ENCODE data around the gene LRP8. TPM values are rescaled to one million over a fixed set of nuclear protein-coding genes. Genes with fewer than 3 reads are reported as not detected.

The LRP8 gene
- total and polyA plus RNA-seq, 2 donors (not counting 3 experiments of a cell fraction or from before 2014, with no cell fraction given), result 40.9 to 62.2 TPM

- ChIA-PET CTCF (no interaction called here), POLR2A (no interaction called here)
- no peak overlapping the region for H2AFZ ChIP-seq (ENCODE audit: low read depth, low read length)
- H3K27ac ChIP-seq (ENCODE audit: insufficient read depth, low read depth, low read length), result no peak overlapping the region
- H3K4me2 ChIP-seq (ENCODE audit: insufficient read depth, low read length), result no peak overlapping the region
- H3K27me3 ChIP-seq (ENCODE audit: control insufficient read depth in 2 of 2, insufficient read depth in 2 of 2, low read length in 2 of 2), result peaks cover 0 to 4% of the 10 kb centered on the region in 2 experiments
- H3K9ac ChIP-seq (replicated peaks; ENCODE audit: extremely low read depth, insufficient read depth, low read length), result no peak overlapping the region
- BruUV-seq (replicated peaks), result no TSS peak
- H3K36me3 ChIP-seq (ENCODE audit: control insufficient read depth in 2 of 2, extremely low read depth in 1 of 2, insufficient read depth in 2 of 2, low read length in 2 of 2), result no peaks in the 10 kb centered on the region
- no peaks in the 10 kb centered on the region for H3K4me1 ChIP-seq (ENCODE audit: control insufficient read depth, extremely low read depth, insufficient read depth, low read length)
- dilution Hi-C loops (cut with MboI; ENCODE audit: extremely low pct_ligation_motif_present, low sequenced_read_pairs) (no loop called here), intact Hi-C loops (cut with micrococcal nuclease) (no loop called here)
- no peaks in the 10 kb centered on the region for H4K20me1 ChIP-seq (replicated peaks; ENCODE audit: control insufficient read depth, extremely low read depth, insufficient read depth, low read length)
- no peaks in the 10 kb centered on the region for H3K9me3 ChIP-seq (replicated peaks; ENCODE audit: control insufficient read depth, insufficient read depth, low read length)
- FAIRE-seq (no peak), DNase-seq (ENCODE audit: low read depth, low spot score) (no peak)
- no peaks in the 10 kb centered on the region for H3K79me2 ChIP-seq (ENCODE audit: control insufficient read depth, insufficient read depth, low read length)
- TF ChIP-seq POLR2AphosphoS5 (IDR thresholded peaks at IDR 0.05; ENCODE audit: insufficient read depth, low read depth, low read length), result no peak
- no peak for TF ChIP-seq CTCF (IDR thresholded peaks at IDR 0.05; ENCODE audit: extremely low read depth in 1 of 2, insufficient read depth in 1 of 2, low read depth in 1 of 2, low read length in 2 of 2)
- TF ChIP-seq MYC (IDR thresholded peaks at IDR 0.05; ENCODE audit: low read depth, low read length), result no peak
- no peak for TF ChIP-seq JUN (IDR thresholded peaks at IDR 0.05; ENCODE audit: borderline replicate concordance, insufficient read depth, insufficient read length, low read depth)
- no peak for TF ChIP-seq POLR2A (IDR thresholded peaks at IDR 0.05; ENCODE audit: low read depth, low read length)
- no peak for TF ChIP-seq FOS (IDR thresholded peaks at IDR 0.05; ENCODE audit: borderline replicate concordance, insufficient read depth, low read length)
- TF ChIP-seq EZH2 (IDR thresholded peaks at IDR 0.05; ENCODE audit: borderline replicate concordance, low read depth, low read length, severe bottlenecking), result no peak
- TF ChIP-seq MAX (IDR thresholded peaks at IDR 0.05; ENCODE audit: insufficient read depth, insufficient read length), result no peak
- TF ChIP-seq GATA2 (IDR thresholded peaks at IDR 0.05; ENCODE audit: insufficient read depth, insufficient read length, low read depth, low read length), result no peak
- no peaks in the 10 kb centered on the region for H3K9me1 ChIP-seq (replicated peaks; ENCODE audit: control insufficient read depth, extremely low read depth, insufficient read depth, low read length)
- no peak overlapping the region for H3K4me3 ChIP-seq (replicated peaks in 1 of 3; ENCODE audit: insufficient read depth in 1 of 3, low read depth in 1 of 3, low read length in 3 of 3)
Observed at GRCh38 chr1:53339736-53340635, 12.1 kb upstream of the LRP8 start.
